HCT116 (cell line): ENCODE results near the gene NTNG1. TPM values are rescaled to one million over a fixed set of nuclear protein-coding genes. Genes with fewer than 3 reads are reported as not detected.

ENCODE experiments used
- ATAC-seq: fragments of 200-7000 bp; cut with Tn5 transposase; 2 replicates; pipeline ENCODE4 v1.9.1; 2020; ENCODE audit warnings: mild to moderate bottlenecking, moderate library complexity
- BruUV-seq: library from RNA; stranded (reverse); fragments of 400-500 nt; replicated peaks from 2 replicates; lab custom pipeline; 2021; lab: Mats Ljungman, UMichigan
- CTCF ChIA-PET: fragments of 300-600 bp; sonication (Branson Sonifier 250); formaldehyde crosslinking; loops from one replicate; lab custom pipeline; 2021; ENCODE audit warnings: antibody characterized with exemption; lab: Charles Lee
- POLR2A ChIA-PET: fragments of 300-600, 350-600 bp; sonication (Branson Sonifier 250); formaldehyde crosslinking; loops from one replicate; lab custom pipeline; 2021; ENCODE audit warnings: antibody characterized with exemption; lab: Charles Lee
- RAD21 ChIA-PET, 2 experiments: fragments of 300-600 bp; sonication (Branson Sonifier 250); formaldehyde crosslinking; loops; one replicate each; lab custom pipeline; 2023; ENCODE audit warnings: low total read pairs in 2 of 2; ENCODE audit not compliant: uncharacterized antibody in 2 of 2, unreplicated experiment in 2 of 2, low non-redundant PET in 1 of 2; lab: Charles Lee
- DNase-seq: peaks from one replicate; pipeline ENCODE4 v3.0.0-alpha.2; 2010; ENCODE audit warnings: low read depth, low spot score
- H2AFZ ChIP-seq: fragments of 200-600 bp; shearing (Covaris generic), sonication (generic); 2 replicates; pipeline ENCODE4 v1.6.1; 2017; ENCODE audit warnings: low read depth, mixed run types, mixed read lengths, antibody characterized with exemption, low read length; ENCODE audit not compliant: poor library complexity, severe bottlenecking
- H3K27ac ChIP-seq: 2 replicates; pipeline ENCODE4 v1.5.1; 2012; ENCODE audit warnings: low read depth, low read length
- H3K27me3 ChIP-seq: fragments of 200-600 bp; sonication (generic); 2 replicates; pipeline ENCODE4 v1.6.1; 2016; ENCODE audit warnings: mixed run types, low read length, mixed read lengths; ENCODE audit not compliant: insufficient read depth
- H3K36me3 ChIP-seq, 2 experiments: fragments of 200-500 bp in 1 of 2; fragments of 200-600 bp in 1 of 2; sonication (Bioruptor generic) in 1 of 2; sonication (generic) in 1 of 2; 2 replicates each; pipeline versions ENCODE4 v1.5.1 to v1.6.1; 2014 to 2016; ENCODE audit warnings: low read length in 2 of 2, inconsistent platforms in 1 of 2, mixed read lengths in 1 of 2, mixed run types in 1 of 2; ENCODE audit not compliant: insufficient read depth in 2 of 2, control insufficient read depth in 1 of 2
- H3K4me1 ChIP-seq, 2 experiments: fragments of 200-600 bp in 1 of 2; sonication (generic) in 1 of 2; 2 replicates each; pipeline versions ENCODE4 v1.5.1 to v1.6.1; 2012 to 2017; ENCODE audit warnings: low read length in 2 of 2, inconsistent platforms in 1 of 2, mild to moderate bottlenecking in 1 of 2, mixed read lengths in 1 of 2, mixed run types in 1 of 2, moderate library complexity in 1 of 2; ENCODE audit not compliant: insufficient read depth in 2 of 2, control insufficient read depth in 1 of 2
- H3K4me2 ChIP-seq: fragments of 200-600 bp; sonication (generic); 2 replicates; pipeline ENCODE4 v1.6.1; 2017; ENCODE audit warnings: mixed run types, low read length, mixed read lengths
- H3K4me3 ChIP-seq, 2 experiments: fragments of 200-600 bp in 1 of 2; sonication (generic) in 1 of 2; replicated peaks in 1 of 2; 2 replicates each; pipeline ENCODE4 v1.5.1; 2011 to 2016; ENCODE audit warnings: low read length in 2 of 2, control low read depth in 1 of 2, low read depth in 1 of 2, mild to moderate bottlenecking in 1 of 2, mixed read lengths in 1 of 2, mixed run types in 1 of 2
- H3K79me2 ChIP-seq: fragments of 200-600 bp; sonication (generic); 2 replicates; pipeline ENCODE4 v1.6.1; 2017; ENCODE audit warnings: mild to moderate bottlenecking, mixed run types, low read length, moderate library complexity, mixed read lengths; ENCODE audit not compliant: insufficient read depth
- H3K9ac ChIP-seq: fragments of 200-600 bp; sonication (generic); 2 replicates; pipeline ENCODE4 v1.6.1; 2016; ENCODE audit warnings: low read length, mixed read lengths
- H3K9me2 ChIP-seq: fragments of 200-600 bp; sonication (generic), shearing (Covaris generic); 2 replicates; pipeline ENCODE4 v1.6.1; 2017; ENCODE audit warnings: mixed run types, mild to moderate bottlenecking, moderate library complexity; ENCODE audit not compliant: insufficient read depth
- H3K9me3 ChIP-seq, 2 experiments: fragments of 200-500 bp in 1 of 2; fragments of 200-600 bp in 1 of 2; sonication (Bioruptor generic) in 1 of 2; sonication (generic) in 1 of 2; 2 replicates each; pipeline ENCODE4 v1.6.1; 2014 to 2017; ENCODE audit warnings: low read length in 2 of 2, mixed read lengths in 2 of 2, inconsistent platforms in 1 of 2, low read depth in 1 of 2, mild to moderate bottlenecking in 1 of 2, mixed run types in 1 of 2, moderate library complexity in 1 of 2; ENCODE audit not compliant: control insufficient read depth in 1 of 2, insufficient read depth in 1 of 2
- H4K20me1 ChIP-seq: fragments of 200-600 bp; sonication (generic), shearing (Covaris generic); 2 replicates; pipeline ENCODE4 v1.6.1; 2017; ENCODE audit warnings: mixed run types, mild to moderate bottlenecking, moderate library complexity; ENCODE audit not compliant: insufficient read depth
- CEBPB ChIP-seq: IDR thresholded peaks from 2 replicates; pipeline ENCODE4 v1.6.1; 2012; ENCODE audit warnings: low read depth
- CTCF ChIP-seq, 3 experiments: fragments of 200-600 bp in 1 of 3; sonication (generic) in 1 of 3; IDR thresholded peaks in 2 of 3; conservative IDR thresholded peaks in 1 of 3; 2 replicates each; pipeline ENCODE4 v1.5.1; 2012 to 2017; ENCODE audit warnings: low read depth in 2 of 3, low read length in 2 of 3, antibody characterized with exemption in 1 of 3, borderline replicate concordance in 1 of 3, control low read depth in 1 of 3, mild to moderate bottlenecking in 1 of 3, mixed read lengths in 1 of 3, mixed run types in 1 of 3, moderate library complexity in 1 of 3; ENCODE audit not compliant: insufficient read depth in 1 of 3
- EZH2 ChIP-seq: fragments of 200-600 bp; sonication (generic); IDR thresholded peaks from 2 replicates; pipeline ENCODE4 v1.6.1; 2017; ENCODE audit warnings: antibody characterized with exemption, mixed run types
- POLR2A ChIP-seq: IDR thresholded peaks from 2 replicates; pipeline ENCODE4 v1.7.0; 2011; ENCODE audit warnings: borderline replicate concordance; ENCODE audit not compliant: insufficient read depth, insufficient read length; ENCODE audit errors: extremely low read depth
- RAD21 ChIP-seq: IDR thresholded peaks from 2 replicates; pipeline ENCODE4 v1.6.1; 2012; ENCODE audit warnings: low read depth, mild to moderate bottlenecking
- ZBTB33 ChIP-seq: IDR thresholded peaks from 2 replicates; pipeline ENCODE4 v1.6.1; 2011; ENCODE audit warnings: mild to moderate bottlenecking, low read length, moderate library complexity; ENCODE audit not compliant: insufficient replicate concordance; ENCODE audit errors: extremely low read depth
- ZNF274 ChIP-seq: fragments of 200-500 bp; sonication (Bioruptor generic); IDR thresholded peaks from 2 replicates; pipeline ENCODE4 v1.6.1; 2014; ENCODE audit warnings: mild to moderate bottlenecking, low read depth, low read length, inconsistent platforms
- intact Hi-C: fragments of 100-400 bp; cut with micrococcal nuclease; formaldehyde crosslinking; loops from 2 replicates; pipeline ENCODE4 v1.10.0; 2022
- total RNA-seq: library from RNA; stranded (reverse); gene quantifications from one replicate; pipeline ENCODE4 v1.2.1, GENCODE V29; 2021; ENCODE audit not compliant: unreplicated experiment

Gene NTNG1
- total RNA-seq, 1 experiment from 2014 or later: not detected

- ATAC-seq (no peak), DNase-seq (no peak)
- H3K79me2 ChIP-seq: no peaks in the 10 kb centered on the region
- intact Hi-C loops: no loop called here
- BruUV-seq: no TSS peak
- H3K9ac ChIP-seq: no peak overlapping the region
- H3K4me1 ChIP-seq: no peaks in the 10 kb centered on the region
- H2AFZ ChIP-seq: no peak overlapping the region
- TF ChIP-seq RAD21: no peak
- no peak for TF ChIP-seq CEBPB
- no peak for TF ChIP-seq ZBTB33
- peaks cover 0 to 6% of the 10 kb centered on the region in 2 experiments; a peak in 1 of 4 replicates for H3K9me3 ChIP-seq
- H3K4me2 ChIP-seq: no peak overlapping the region
- ChIA-PET CTCF (no interaction called here), POLR2A (no interaction called here), RAD21 (no interaction called here)
- H3K4me3 ChIP-seq: no peak overlapping the region
- H3K9me2 ChIP-seq: no peaks in the 10 kb centered on the region
- H3K36me3 ChIP-seq: no peaks in the 10 kb centered on the region
- no peaks in the 10 kb centered on the region for H3K27me3 ChIP-seq
- H4K20me1 ChIP-seq: no peaks in the 10 kb centered on the region
- H3K27ac ChIP-seq: no peak overlapping the region
These were observed 169.1 kb downstream of the NTNG1 start for GRCh38 chr1:107309962-107310361.

GRCh38 chr1:107315652-107316051, 174.8 kb downstream of the NTNG1 start:
- Histone ChIP-seq H3K27me3 (no peaks in the 10 kb centered on the region), H3K9ac (no peak overlapping the region), H3K4me1 (no peaks in the 10 kb centered on the region), H3K27ac (no peak overlapping the region), H3K4me3 (no peak overlapping the region), H3K9me3 (peaks cover 3 to 9% of the 10 kb centered on the region in 2 experiments; a peak in 2 of 4 replicates), H4K20me1 (no peaks in the 10 kb centered on the region), H2AFZ (no peak overlapping the region), H3K79me2 (no peaks in the 10 kb centered on the region), H3K4me2 (no peak overlapping the region), H3K36me3 (no peaks in the 10 kb centered on the region), H3K9me2 (no peaks in the 10 kb centered on the region)
- intact Hi-C loops: no loop called here
- ChIA-PET CTCF (no interaction called here), POLR2A (no interaction called here), RAD21 (no interaction called here)
- no TSS peak for BruUV-seq
- DNase-seq (no peak), ATAC-seq (no peak)
- TF ChIP-seq CTCF (IDR thresholded peaks at IDR 0.05 in 2 of 3, conservative IDR thresholded peaks at IDR 0.05 in 1 of 3; ENCODE audit: borderline replicate concordance in 1 of 3, insufficient read depth in 1 of 3, low read depth in 2 of 3, low read length in 2 of 3) (no peak), RAD21 (no peak), ZNF274 (no peak), EZH2 (no peak), POLR2A (no peak)
